Activated T-cell treated with anti-CD3 and anti-CD28 coated beads, Interleukin-2, amount 50 U/mL, for 4 hours (primary cell): ENCODE data around the gene FRK. TPM values are rescaled to one million over a fixed set of nuclear protein-coding genes. Genes with fewer than 3 reads are reported as not detected.
"Not testable (repeated sequence)": the region's sequence is repeated elsewhere in the genome, so short reads cannot be mapped to it uniquely, and the experiment has no call there.

ENCODE experiments used
- ATAC-seq, 2 donors: fragments of 200-7000 bp; cut with Tn5 transposase; one replicate each; pipeline ENCODE4 v1.10.0; 2021
- DNase-seq: peaks from one replicate; pipeline ENCODE4 v3.0.0-alpha.2; 2020
- H3K27me3 Mint-ChIP-seq: one replicate; pipeline ENCODE4 v1.8.0; 2021; ENCODE audit warnings: low read depth, mixed read lengths
- H3K36me3 Mint-ChIP-seq: one replicate; pipeline ENCODE4 v1.8.0; 2022; ENCODE audit warnings: mixed read lengths; ENCODE audit not compliant: insufficient read depth
- H3K4me1 Mint-ChIP-seq: one replicate; pipeline ENCODE4 v1.8.0; 2021; ENCODE audit warnings: low read depth, mixed read lengths
- H3K4me3 Mint-ChIP-seq: one replicate; pipeline ENCODE4 v1.8.0; 2021; ENCODE audit warnings: mild to moderate bottlenecking, moderate library complexity, mixed read lengths
- H3K9me3 Mint-ChIP-seq: one replicate; pipeline ENCODE4 v1.8.0; 2021; ENCODE audit warnings: mixed read lengths
- total RNA-seq, 3 donors: library from RNA; stranded (reverse); gene quantifications; one replicate each; pipeline ENCODE4 v1.2.1, GENCODE V29; 2021

Gene FRK
- total RNA-seq, 3 donors from 2014 or later, result 0.03 to 0.05 (median 0.03) TPM

GRCh38 chr6:115945306-115945705, 115.4 kb downstream of the FRK start:
- H3K36me3 Mint-ChIP-seq, result no peaks in the 10 kb centered on the region
- DNase-seq (no peak), ATAC-seq (peak in 1 of 2 donors; percentile 30)
- H3K4me1 Mint-ChIP-seq, result no peaks in the 10 kb centered on the region
- peaks cover 9% of the 10 kb centered on the region for H3K9me3 Mint-ChIP-seq
- H3K4me3 Mint-ChIP-seq, result no peak overlapping the region
- no peaks in the 10 kb centered on the region for H3K27me3 Mint-ChIP-seq

GRCh38 chr6:115944829-115945228, 115.9 kb downstream of the FRK start:
- DNase-seq, H3K4me1 Mint-ChIP-seq, H3K36me3 Mint-ChIP-seq, H3K27me3 Mint-ChIP-seq, ATAC-seq, H3K4me3 Mint-ChIP-seq, H3K9me3 Mint-ChIP-seq: not testable (repeated sequence)

- DNase-seq, H3K36me3 Mint-ChIP-seq: not testable (repeated sequence)
These were observed 123.2 kb downstream of the FRK start for GRCh38 chr6:115937502-115937901.

GRCh38 chr6:115935361-115935760, 125.3 kb downstream of the FRK start:
- H3K36me3 Mint-ChIP-seq, result no peaks in the 10 kb centered on the region
- H3K27me3 Mint-ChIP-seq, result no peaks in the 10 kb centered on the region
- H3K4me1 Mint-ChIP-seq, result no peaks in the 10 kb centered on the region
- peaks cover 8% of the 10 kb centered on the region for H3K9me3 Mint-ChIP-seq
- DNase-seq, result no peak
- no peak overlapping the region for H3K4me3 Mint-ChIP-seq
- no peak for ATAC-seq

More at GRCh38 chr6:115937502-115937901, 123.2 kb downstream of the FRK start:
- not testable (repeated sequence) for ATAC-seq, H3K4me3 Mint-ChIP-seq, H3K27me3 Mint-ChIP-seq, H3K4me1 Mint-ChIP-seq
- peaks cover 11% of the 10 kb centered on the region for H3K9me3 Mint-ChIP-seq

- no peak for ATAC-seq
- Mint-ChIP-seq H3K4me1 (no peaks in the 10 kb centered on the region), H3K9me3 (peaks cover 8% of the 10 kb centered on the region), H3K27me3 (no peaks in the 10 kb centered on the region), H3K4me3 (no peak overlapping the region), H3K36me3 (no peaks in the 10 kb centered on the region)
- no peak for DNase-seq
These were observed 125.9 kb downstream of the FRK start for GRCh38 chr6:115934829-115935228.

DNA sequence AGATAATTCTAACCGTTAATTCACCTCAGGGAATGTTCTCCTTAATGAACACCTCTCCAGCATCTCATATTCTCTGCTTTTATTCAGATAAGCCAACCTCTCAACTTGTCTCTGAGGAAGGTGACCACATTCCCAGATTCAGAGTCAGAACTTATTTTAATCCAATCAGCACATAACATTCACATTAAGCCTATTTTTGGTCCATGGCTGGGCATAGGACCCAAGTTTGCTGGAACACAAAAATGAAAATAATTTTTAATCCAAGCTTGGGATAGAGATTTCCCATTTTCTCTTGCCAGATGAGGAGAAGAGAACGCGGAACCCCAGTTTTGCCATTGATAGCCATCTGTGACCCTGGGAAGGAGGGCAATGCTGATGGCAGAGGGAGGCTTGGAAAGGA, 126.5 kb downstream of the FRK start:
- no peaks in the 10 kb centered on the region for H3K36me3 Mint-ChIP-seq
- no peak overlapping the region for H3K4me3 Mint-ChIP-seq

GRCh38 chr6:115932481-115932880, 128.2 kb downstream of the FRK start:
- no peak overlapping the region for H3K4me3 Mint-ChIP-seq
- no peaks in the 10 kb centered on the region for H3K4me1 Mint-ChIP-seq
- DNase-seq (no peak), ATAC-seq (no peak)
- H3K9me3 Mint-ChIP-seq, result no peaks in the 10 kb centered on the region
- H3K27me3 Mint-ChIP-seq, result no peaks in the 10 kb centered on the region
- H3K36me3 Mint-ChIP-seq, result no peaks in the 10 kb centered on the region

More for the DNA sequence above, 126.5 kb downstream of the FRK start:
- Mint-ChIP-seq H3K9me3 (peaks cover 3% of the 10 kb centered on the region), H3K4me1 (no peaks in the 10 kb centered on the region), H3K27me3 (no peaks in the 10 kb centered on the region)
- DNase-seq, result no peak
- no peak for ATAC-seq

GRCh38 chr6:115928000-115928399, 132.7 kb downstream of the FRK start:
- not testable (repeated sequence) for H3K9me3 Mint-ChIP-seq, DNase-seq, H3K36me3 Mint-ChIP-seq, H3K4me3 Mint-ChIP-seq, H3K4me1 Mint-ChIP-seq, H3K27me3 Mint-ChIP-seq, ATAC-seq

GRCh38 chr6:115922971-115923370, 137.7 kb downstream of the FRK start:
- DNase-seq, result no peak
- Mint-ChIP-seq H3K4me3 (no peak overlapping the region), H3K9me3 (no peaks in the 10 kb centered on the region), H3K4me1 (no peaks in the 10 kb centered on the region), H3K36me3 (no peaks in the 10 kb centered on the region), H3K27me3 (peaks cover 3% of the 10 kb centered on the region)
- ATAC-seq, result no peak

DNA sequence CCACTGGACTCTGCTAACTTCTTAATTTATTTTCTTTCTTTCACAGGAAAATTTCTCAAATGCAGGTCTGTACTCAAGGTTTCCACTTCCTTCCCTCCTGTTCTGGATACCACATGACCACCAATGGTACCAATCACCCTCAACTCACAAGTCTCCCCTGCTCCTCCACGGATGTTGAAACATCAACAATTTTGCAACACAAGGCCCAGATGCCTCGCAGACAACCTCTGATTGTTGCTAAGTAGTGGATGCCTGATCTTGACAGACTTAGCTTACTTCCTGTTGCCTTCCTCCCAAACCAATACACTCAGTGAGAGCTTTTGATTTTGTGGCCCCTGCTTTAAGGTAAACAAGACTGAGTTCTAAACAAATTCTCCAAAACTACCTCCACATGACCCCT, 146.6 kb downstream of the FRK start:
- DNase-seq (no peak), ATAC-seq (no peak)
- no peak overlapping the region for H3K4me3 Mint-ChIP-seq
- H3K4me1 Mint-ChIP-seq, result no peaks in the 10 kb centered on the region
- H3K9me3 Mint-ChIP-seq, result no peaks in the 10 kb centered on the region
- H3K36me3 Mint-ChIP-seq, result no peaks in the 10 kb centered on the region
- peaks cover 2% of the 10 kb centered on the region for H3K27me3 Mint-ChIP-seq

DNA sequence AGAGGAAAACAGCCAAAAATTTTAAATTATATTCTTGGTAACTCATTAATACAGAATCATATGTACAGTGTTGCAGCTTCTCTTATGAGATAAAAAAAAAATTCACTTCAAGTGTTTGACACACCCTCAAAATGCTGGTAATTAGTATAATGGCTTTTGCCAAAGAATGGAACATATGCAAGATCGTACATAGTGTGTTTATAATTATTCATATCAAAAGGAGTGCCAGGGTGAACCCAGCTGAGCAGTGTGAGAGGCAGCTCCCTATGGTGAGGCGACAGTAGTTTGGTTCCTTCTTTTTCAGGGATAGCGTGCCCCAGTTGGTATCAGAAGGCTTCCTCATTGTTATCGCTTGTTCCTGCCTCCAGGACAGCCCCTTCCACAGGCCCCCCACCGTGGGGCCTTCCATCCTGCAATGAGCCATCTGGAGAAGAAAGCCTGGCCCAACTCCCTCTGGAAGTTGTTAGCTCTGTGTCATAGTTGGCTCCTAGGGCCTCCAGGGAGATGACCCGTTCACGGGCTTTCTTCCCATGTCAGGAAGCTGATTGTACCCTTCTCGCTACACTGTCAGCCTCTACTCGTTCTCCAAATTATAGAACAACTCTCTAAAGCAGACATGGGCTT, 150.7 kb downstream of the FRK start:
- DNase-seq (no peak), ATAC-seq (no peak)
- no peaks in the 10 kb centered on the region for H3K36me3 Mint-ChIP-seq
- H3K4me3 Mint-ChIP-seq, result no peak overlapping the region
- H3K9me3 Mint-ChIP-seq, result no peaks in the 10 kb centered on the region
- no peaks in the 10 kb centered on the region for H3K4me1 Mint-ChIP-seq
- no peaks in the 10 kb centered on the region for H3K27me3 Mint-ChIP-seq

- Mint-ChIP-seq H3K27me3 (no peaks in the 10 kb centered on the region), H3K4me1 (no peaks in the 10 kb centered on the region), H3K4me3 (no peak overlapping the region), H3K36me3 (no peaks in the 10 kb centered on the region), H3K9me3 (no peaks in the 10 kb centered on the region)
- DNase-seq (no peak), ATAC-seq (no peak)
These were observed 151.7 kb downstream of the FRK start for GRCh38 chr6:115908906-115909559.

- Mint-ChIP-seq H3K4me3 (no peak overlapping the region), H3K4me1 (no peaks in the 10 kb centered on the region), H3K36me3 (no peaks in the 10 kb centered on the region), H3K27me3 (no peaks in the 10 kb centered on the region), H3K9me3 (no peaks in the 10 kb centered on the region)
- DNase-seq, result no peak
- no peak for ATAC-seq
These were observed 155.2 kb downstream of the FRK start for GRCh38 chr6:115905471-115905870.

- Mint-ChIP-seq H3K4me1 (no peaks in the 10 kb centered on the region), H3K9me3 (no peaks in the 10 kb centered on the region), H3K27me3 (no peaks in the 10 kb centered on the region), H3K36me3 (no peaks in the 10 kb centered on the region), H3K4me3 (no peak overlapping the region)
- ATAC-seq, result no peak
- DNase-seq, result no peak
These were observed 158.3 kb downstream of the FRK start for GRCh38 chr6:115902436-115902835.

GRCh38 chr6:115901896-115902295, 158.8 kb downstream of the FRK start:
- no peak overlapping the region for H3K4me3 Mint-ChIP-seq
- ATAC-seq, result no peak
- no peak for DNase-seq
- H3K36me3 Mint-ChIP-seq, result no peaks in the 10 kb centered on the region
- no peaks in the 10 kb centered on the region for H3K4me1 Mint-ChIP-seq
- no peaks in the 10 kb centered on the region for H3K9me3 Mint-ChIP-seq
- no peaks in the 10 kb centered on the region for H3K27me3 Mint-ChIP-seq
